WTC11 (cell line): Measurements from ENCODE around the gene PDE8A.

Experiments
- FOXJ3 ChIP-seq: sonication (generic); formaldehyde crosslinking; IDR thresholded peaks from 2 replicates; pipeline ENCODE4 v1.9.0; 2021; ENCODE audit warnings: missing genetic modification reagents, mild to moderate bottlenecking, borderline replicate concordance
- GABPB1 ChIP-seq: sonication (generic); formaldehyde crosslinking; IDR thresholded peaks from 2 replicates; pipeline ENCODE4 v1.8.1; 2023; ENCODE audit warnings: mild to moderate bottlenecking, missing genetic modification reagents
- NFYB ChIP-seq: sonication (generic); formaldehyde crosslinking; conservative IDR thresholded peaks from 2 replicates; pipeline ENCODE4 v1.8.0; 2022; ENCODE audit warnings: low read depth, missing genetic modification reagents
- RELA ChIP-seq: sonication (generic); formaldehyde crosslinking; IDR thresholded peaks from 2 replicates; pipeline ENCODE4 v1.8.1; 2022; ENCODE audit warnings: missing genetic modification reagents, mild to moderate bottlenecking, borderline replicate concordance
- RORB ChIP-seq: fragments of 250-450 bp; sonication (Bioruptor Pico); IDR thresholded peaks from 2 replicates; pipeline ENCODE4 v1.9.0; 2021; ENCODE audit warnings: mild to moderate bottlenecking
- TP53 ChIP-seq: sonication (generic); formaldehyde crosslinking; IDR thresholded peaks from 2 replicates; pipeline ENCODE4 v1.8.1; 2023; ENCODE audit warnings: mild to moderate bottlenecking, missing genetic modification reagents
- TF ChIP-seq, protein P1 (sequence below): fragments of 200-600 bp; IDR thresholded peaks from 2 replicates; pipeline ENCODE4 v1.8.0; 2022; ENCODE audit warnings: antibody characterized with exemption
- TF ChIP-seq, protein P2 (sequence below): sonication (generic); formaldehyde crosslinking; IDR thresholded peaks from 2 replicates; pipeline ENCODE4 v1.8.1; 2023; ENCODE audit warnings: mild to moderate bottlenecking, moderate library complexity, missing genetic modification reagents
- TF ChIP-seq, protein P3 (sequence below): fragments of 250-450 bp; sonication (Bioruptor Pico); IDR thresholded peaks from 2 replicates; pipeline ENCODE4 v1.9.0; 2021; ENCODE audit warnings: mild to moderate bottlenecking
- TF ChIP-seq, protein P4 (sequence below): sonication (generic); formaldehyde crosslinking; IDR thresholded peaks from 2 replicates; pipeline ENCODE4 v1.8.0; 2022; ENCODE audit warnings: missing genetic modification reagents
- TF ChIP-seq, protein P5 (sequence below): sonication (generic); formaldehyde crosslinking; IDR thresholded peaks from 2 replicates; pipeline ENCODE4 v1.8.1; 2023; ENCODE audit warnings: mild to moderate bottlenecking, missing genetic modification reagents
- TF ChIP-seq, protein P6 (sequence below): sonication (generic); formaldehyde crosslinking; IDR thresholded peaks from 2 replicates; pipeline ENCODE4 v1.8.1; 2022; ENCODE audit warnings: mild to moderate bottlenecking, missing genetic modification reagents, moderate library complexity, borderline replicate concordance

DNA sequence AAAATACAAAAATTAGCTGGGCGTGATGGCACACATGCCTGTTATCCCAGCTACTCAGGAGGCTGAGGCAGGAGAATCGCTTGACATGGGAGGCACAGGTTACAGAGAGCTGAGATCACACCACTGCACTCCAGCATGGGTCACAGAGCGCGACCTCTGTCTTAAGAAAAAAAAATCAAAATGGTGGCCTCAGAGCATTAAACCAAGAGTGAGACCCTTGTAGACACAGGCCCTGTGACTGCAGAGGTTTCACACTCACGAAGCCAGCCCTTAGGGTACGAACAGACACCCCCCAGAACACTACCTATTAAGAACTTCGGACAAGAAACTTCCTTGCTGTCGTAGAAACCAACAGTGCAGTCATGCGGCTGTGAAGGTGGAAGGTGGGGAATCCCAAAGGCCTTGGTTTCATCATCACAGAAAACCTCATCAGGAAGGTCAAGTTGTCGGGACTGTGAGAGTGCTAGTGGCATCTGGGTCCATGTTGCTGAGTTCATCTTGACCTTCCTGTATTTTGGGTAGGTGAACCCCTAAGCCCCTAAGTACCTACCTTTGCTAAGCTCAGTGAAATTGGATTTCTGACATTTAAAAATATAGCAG is 4.8 kb upstream of the PDE8A start:
- TF ChIP-seq, protein P1, sequence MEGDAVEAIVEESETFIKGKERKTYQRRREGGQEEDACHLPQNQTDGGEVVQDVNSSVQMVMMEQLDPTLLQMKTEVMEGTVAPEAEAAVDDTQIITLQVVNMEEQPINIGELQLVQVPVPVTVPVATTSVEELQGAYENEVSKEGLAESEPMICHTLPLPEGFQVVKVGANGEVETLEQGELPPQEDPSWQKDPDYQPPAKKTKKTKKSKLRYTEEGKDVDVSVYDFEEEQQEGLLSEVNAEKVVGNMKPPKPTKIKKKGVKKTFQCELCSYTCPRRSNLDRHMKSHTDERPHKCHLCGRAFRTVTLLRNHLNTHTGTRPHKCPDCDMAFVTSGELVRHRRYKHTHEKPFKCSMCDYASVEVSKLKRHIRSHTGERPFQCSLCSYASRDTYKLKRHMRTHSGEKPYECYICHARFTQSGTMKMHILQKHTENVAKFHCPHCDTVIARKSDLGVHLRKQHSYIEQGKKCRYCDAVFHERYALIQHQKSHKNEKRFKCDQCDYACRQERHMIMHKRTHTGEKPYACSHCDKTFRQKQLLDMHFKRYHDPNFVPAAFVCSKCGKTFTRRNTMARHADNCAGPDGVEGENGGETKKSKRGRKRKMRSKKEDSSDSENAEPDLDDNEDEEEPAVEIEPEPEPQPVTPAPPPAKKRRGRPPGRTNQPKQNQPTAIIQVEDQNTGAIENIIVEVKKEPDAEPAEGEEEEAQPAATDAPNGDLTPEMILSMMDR = no peak
- TF ChIP-seq RORB (CRISPR knock-in tag) = no peak
- TF ChIP-seq RELA (CRISPR knock-in tag) = no peak
- TF ChIP-seq, protein P2, sequence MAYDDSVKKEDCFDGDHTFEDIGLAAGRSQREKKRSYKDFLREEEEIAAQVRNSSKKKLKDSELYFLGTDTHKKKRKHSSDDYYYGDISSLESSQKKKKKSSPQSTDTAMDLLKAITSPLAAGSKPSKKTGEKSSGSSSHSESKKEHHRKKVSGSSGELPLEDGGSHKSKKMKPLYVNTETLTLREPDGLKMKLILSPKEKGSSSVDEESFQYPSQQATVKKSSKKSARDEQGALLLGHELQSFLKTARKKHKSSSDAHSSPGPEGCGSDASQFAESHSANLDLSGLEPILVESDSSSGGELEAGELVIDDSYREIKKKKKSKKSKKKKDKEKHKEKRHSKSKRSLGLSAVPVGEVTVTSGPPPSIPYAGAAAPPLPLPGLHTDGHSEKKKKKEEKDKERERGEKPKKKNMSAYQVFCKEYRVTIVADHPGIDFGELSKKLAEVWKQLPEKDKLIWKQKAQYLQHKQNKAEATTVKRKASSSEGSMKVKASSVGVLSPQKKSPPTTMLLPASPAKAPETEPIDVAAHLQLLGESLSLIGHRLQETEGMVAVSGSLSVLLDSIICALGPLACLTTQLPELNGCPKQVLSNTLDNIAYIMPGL (CRISPR knock-in tag) = no peak
- TF ChIP-seq GABPB1 (CRISPR knock-in tag) = no peak
- no peak for TF ChIP-seq TP53 (CRISPR knock-in tag)
- no peak for TF ChIP-seq NFYB (CRISPR knock-in tag)
- TF ChIP-seq FOXJ3 (CRISPR knock-in tag) = no peak
- TF ChIP-seq, protein P3, sequence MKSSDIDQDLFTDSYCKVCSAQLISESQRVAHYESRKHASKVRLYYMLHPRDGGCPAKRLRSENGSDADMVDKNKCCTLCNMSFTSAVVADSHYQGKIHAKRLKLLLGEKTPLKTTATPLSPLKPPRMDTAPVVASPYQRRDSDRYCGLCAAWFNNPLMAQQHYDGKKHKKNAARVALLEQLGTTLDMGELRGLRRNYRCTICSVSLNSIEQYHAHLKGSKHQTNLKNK (CRISPR knock-in tag) = no peak
- TF ChIP-seq, protein P4, sequence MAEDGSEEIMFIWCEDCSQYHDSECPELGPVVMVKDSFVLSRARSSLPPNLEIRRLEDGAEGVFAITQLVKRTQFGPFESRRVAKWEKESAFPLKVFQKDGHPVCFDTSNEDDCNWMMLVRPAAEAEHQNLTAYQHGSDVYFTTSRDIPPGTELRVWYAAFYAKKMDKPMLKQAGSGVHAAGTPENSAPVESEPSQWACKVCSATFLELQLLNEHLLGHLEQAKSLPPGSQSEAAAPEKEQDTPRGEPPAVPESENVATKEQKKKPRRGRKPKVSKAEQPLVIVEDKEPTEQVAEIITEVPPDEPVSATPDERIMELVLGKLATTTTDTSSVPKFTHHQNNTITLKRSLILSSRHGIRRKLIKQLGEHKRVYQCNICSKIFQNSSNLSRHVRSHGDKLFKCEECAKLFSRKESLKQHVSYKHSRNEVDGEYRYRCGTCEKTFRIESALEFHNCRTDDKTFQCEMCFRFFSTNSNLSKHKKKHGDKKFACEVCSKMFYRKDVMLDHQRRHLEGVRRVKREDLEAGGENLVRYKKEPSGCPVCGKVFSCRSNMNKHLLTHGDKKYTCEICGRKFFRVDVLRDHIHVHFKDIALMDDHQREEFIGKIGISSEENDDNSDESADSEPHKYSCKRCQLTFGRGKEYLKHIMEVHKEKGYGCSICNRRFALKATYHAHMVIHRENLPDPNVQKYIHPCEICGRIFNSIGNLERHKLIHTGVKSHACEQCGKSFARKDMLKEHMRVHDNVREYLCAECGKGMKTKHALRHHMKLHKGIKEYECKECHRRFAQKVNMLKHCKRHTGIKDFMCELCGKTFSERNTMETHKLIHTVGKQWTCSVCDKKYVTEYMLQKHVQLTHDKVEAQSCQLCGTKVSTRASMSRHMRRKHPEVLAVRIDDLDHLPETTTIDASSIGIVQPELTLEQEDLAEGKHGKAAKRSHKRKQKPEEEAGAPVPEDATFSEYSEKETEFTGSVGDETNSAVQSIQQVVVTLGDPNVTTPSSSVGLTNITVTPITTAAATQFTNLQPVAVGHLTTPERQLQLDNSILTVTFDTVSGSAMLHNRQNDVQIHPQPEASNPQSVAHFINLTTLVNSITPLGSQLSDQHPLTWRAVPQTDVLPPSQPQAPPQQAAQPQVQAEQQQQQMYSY (CRISPR knock-in tag) = no peak
- TF ChIP-seq, protein P5, sequence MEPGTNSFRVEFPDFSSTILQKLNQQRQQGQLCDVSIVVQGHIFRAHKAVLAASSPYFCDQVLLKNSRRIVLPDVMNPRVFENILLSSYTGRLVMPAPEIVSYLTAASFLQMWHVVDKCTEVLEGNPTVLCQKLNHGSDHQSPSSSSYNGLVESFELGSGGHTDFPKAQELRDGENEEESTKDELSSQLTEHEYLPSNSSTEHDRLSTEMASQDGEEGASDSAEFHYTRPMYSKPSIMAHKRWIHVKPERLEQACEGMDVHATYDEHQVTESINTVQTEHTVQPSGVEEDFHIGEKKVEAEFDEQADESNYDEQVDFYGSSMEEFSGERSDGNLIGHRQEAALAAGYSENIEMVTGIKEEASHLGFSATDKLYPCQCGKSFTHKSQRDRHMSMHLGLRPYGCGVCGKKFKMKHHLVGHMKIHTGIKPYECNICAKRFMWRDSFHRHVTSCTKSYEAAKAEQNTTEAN (CRISPR knock-in tag) = no peak
- TF ChIP-seq, protein P6, sequence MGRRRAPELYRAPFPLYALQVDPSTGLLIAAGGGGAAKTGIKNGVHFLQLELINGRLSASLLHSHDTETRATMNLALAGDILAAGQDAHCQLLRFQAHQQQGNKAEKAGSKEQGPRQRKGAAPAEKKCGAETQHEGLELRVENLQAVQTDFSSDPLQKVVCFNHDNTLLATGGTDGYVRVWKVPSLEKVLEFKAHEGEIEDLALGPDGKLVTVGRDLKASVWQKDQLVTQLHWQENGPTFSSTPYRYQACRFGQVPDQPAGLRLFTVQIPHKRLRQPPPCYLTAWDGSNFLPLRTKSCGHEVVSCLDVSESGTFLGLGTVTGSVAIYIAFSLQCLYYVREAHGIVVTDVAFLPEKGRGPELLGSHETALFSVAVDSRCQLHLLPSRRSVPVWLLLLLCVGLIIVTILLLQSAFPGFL (CRISPR knock-in tag) = no peak
